HG03571 (cell line): ENCODE measurements around the gene GNGT1.

Source experiments
- ATAC-seq: cut with Tn5 transposase; IDR thresholded peaks from one replicate; pipeline ENCODE4 v1.9.1; 2021; ENCODE audit not compliant: unreplicated experiment

GNGT1 gene

DNA sequence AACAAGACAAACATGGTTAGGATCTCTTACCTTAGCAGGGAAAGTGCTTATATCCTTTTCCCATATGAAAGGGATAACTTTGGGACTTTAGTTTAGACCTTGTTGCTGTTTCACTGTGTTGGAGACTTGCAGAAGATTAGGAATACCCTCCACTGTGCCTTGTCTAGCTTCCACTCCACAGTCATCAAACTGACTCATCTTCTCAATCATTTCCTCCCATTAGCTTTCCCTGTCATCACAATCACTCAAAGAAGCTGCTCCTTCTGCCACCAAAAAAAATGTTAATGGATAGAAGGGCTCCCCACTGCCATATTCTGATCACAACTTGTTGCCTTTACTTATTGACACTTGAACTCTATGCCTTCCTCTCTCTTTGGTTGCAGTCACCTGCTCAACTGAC lies 31.9 kb downstream of the GNGT1 start:
- ATAC-seq = no peak

DNA sequence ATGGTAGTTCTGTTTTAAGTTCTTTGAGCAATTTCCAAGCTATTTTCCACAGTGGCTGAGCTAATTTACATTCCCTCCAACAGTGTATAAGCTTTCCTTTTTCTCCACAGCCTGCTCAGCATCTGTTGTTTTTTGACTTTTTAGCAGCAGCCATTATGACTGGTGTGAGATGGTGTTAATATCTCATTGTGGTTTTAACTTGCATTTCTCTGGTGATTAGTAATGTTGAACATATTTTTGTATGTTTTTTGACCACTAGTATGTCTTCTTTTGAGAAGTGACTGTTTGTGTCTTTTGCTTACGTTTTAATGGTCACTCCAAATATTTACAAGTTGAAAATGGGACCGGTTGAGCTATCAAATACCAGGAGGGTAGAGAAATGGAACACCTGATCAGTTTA lies 35.6 kb downstream of the GNGT1 start:
- ATAC-seq = no peak

DNA sequence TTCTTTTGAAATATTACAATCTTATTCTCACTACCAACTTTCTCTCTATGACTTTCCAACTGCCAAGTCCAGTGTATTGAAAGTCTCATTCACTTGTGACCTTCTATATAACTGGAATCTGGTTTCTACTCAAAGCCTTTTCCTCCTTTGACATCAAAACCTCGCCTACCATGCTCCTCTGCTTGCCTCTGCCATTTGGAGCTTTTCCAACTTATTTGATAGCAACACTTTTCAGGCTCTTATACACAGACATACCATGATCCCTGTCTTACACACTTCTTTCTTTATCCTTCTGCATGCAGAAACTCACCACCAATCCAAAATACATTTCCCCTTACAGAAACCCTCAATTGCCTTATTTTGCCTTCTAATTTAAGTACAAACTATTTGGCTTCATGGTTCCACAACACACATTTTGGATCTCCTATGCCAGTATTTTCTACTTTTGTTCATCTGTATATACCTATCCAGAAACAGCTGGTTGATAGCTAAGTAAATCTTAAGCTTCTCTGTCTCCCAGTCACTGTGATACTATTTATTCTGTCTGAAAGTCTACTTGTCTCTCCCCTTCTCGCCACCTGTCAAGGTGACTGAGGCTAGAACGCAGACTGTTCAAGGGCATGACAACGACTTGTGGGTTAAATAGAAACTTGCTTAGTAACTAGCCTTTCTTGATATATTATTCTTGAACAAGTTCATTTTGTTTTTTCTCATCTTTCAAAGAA lies 37.6 kb downstream of the GNGT1 start:
- ATAC-seq = no peak

DNA sequence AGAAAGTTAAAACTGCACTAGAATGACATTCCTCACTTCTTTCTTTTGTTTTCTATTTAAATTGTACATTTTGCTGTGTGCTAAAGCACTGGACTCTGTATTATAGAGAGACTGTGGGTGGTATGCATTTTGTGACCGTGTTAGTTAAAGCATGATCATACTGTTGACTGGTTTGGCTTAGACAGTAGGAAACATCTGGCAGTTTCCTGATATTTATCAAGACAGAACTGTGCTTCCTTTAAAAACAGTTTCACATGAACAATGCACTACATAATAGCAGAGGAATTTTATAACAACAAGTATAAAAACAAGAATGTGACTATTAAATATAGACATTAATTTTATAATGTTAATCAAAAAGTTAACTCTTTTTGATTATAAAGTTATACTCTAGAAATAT lies 38.3 kb downstream of the GNGT1 start:
- ATAC-seq = no peak

DNA sequence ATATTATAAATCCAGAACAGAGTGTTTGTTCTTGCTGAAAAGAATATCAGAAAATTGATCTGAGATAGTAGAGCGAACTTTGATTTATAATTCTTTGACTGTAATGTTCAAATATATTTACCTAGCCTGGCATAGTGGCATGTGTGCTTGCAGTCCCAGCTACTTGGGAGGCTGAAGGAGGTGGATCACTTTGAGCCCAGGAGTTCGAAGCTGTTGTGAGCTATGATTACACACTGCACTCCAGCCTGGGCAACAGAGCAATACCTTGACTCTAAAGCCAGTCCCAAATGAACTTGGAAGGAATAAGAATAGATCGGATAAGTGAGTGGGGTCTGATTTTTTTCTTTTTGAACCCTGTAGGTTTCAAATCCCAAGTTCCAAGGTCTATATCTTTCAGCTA lies 38.7 kb downstream of the GNGT1 start:
- no peak for ATAC-seq

DNA sequence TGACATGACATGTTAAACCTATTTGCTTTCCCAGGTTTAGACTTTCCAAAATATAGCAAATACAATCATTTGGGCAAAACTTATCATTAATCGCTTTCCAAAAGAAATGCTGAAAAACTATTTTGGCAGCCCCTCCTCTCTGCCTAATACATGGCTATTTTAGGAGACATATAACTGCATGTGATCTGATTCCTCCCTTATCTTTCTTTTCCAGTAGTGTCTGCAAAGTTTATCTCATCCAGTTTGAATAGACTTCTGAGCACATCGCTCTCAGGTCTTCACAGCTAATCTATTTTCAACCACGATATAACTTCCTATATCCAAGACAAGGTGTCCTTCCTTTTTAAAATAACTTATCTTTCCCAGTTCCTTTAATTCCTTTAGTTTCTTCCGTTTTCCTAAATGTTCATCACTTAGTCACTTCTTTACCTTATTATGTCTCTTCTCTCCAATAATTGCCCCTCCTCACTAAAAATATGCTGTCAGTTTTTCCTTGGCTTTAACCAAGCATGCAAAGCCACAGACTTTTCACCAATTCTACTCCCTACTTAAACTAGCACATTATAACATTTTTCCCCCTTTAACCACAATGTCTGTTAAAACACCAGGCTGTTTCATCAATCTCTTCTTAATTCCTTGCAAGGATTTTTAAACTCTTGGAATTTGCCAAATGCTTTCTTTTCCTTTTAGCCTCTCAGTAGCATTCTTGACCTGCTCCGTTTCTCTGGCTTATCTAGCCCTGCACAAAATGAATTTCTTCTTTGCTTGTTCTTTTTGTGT lies 39.6 kb downstream of the GNGT1 start:
- no peak for ATAC-seq

DNA sequence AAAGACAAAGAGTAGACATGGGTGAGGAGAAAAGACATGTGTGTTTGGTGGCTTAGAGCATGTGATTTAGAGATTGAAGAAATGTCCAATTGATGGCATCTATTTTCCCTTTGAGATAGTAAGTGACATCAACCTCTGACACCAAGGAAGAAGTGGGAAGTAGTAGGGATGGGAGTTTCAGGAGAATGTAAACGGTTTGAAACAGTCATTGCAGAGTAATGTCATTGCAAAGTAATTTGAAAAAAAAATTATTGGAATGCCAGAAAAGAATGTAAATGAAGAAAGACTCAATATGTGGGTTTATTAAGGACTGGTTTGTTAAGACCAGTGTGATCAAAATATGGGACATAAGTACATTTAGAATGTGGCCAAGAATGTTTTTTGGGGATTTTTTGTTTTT lies 41.7 kb downstream of the GNGT1 start:
- ATAC-seq = no peak

DNA sequence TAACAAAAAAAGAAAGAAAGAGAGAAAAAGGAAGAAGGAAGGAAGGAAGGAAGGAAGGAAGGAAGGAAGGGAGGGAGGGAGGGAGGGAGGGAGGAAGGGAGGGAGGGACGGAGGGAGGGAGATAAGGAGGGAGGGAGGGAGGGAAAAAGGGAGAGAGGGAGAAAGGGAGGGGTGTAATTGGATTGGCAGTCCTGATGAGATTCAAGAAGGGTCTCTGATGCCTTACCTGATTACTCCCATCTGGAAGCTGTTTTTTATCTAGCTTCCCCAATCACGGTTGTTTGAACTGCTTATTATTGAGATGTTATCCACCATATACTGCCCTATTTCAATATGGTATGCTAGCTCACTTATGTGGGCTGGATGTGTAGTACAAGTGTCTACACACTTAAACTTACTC lies 42.5 kb downstream of the GNGT1 start:
- no peak for ATAC-seq

DNA sequence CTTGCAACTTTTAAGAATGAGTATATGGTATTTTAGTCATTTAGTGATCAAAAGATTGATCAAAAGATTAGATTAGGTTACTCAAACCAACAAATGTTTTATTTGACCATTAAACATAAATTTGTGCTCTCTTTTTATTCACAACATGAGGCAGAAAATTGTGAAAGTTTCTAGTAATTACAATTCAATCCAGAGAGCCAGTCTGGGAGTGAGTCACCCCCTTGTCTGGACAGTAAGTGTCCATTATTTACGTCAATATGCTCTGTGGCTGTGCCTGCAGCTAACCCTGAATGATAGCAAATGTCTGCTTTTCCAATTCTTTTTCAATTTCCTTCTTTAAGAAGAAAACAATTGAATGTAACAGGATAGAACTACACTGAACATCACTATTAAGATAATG lies 43.1 kb downstream of the GNGT1 start:
- no peak for ATAC-seq

DNA sequence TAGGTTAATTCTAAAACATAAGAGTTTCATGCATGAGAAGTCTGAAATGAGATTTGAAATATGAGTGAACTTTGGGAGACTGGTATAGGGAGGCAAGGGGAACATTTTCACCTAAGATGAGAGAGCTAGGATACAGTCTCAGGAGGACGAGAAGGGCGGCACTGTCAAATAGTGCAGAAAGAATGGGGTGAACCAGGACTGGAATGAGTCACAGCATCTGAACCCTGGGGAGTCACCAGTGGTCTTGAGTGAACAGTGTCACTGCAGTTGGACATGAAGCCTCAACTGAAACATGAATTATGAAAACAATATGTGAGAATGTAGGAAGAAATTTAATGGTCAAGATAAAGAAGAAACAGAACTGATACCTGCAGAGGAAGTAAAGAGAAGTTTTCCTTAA lies 48.9 kb downstream of the GNGT1 start:
- ATAC-seq = no peak

DNA sequence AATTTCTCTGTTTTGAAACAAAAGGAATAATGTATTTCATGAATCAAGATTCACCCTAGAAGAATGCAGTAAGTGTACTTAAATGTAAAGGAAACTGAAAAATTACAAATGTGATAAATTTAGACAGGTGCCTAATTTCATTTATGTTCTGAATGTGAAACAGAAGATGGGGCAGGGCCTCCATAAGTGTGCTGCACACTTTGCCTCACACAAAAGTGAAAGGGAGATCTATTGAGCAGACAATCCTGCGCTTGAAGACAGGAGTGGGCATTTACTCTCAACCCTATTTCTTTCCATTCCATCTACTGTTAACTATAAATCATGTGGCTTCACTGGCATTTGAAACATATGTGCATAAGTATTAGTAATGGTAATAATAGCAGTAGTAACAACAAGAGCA lies 51.4 kb downstream of the GNGT1 start:
- no peak for ATAC-seq

DNA sequence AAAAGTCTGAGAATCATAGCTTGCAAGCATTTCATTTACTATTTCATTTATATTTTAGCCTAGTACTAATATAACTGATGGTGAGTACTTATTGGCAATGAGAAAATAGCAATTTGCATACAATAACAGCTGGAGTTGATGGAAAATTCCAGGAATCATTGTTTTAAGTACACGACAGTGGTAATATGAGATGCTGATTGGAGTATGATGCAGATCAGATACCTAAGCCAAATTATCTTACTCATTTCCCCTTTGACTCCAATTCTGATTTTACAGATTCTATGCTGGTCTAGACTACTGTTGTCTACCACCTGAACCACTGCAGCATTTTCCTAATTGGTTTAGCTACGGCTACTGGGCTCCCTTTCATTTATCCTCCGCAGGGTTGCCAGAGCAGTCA lies 51.8 kb downstream of the GNGT1 start:
- no peak for ATAC-seq

DNA sequence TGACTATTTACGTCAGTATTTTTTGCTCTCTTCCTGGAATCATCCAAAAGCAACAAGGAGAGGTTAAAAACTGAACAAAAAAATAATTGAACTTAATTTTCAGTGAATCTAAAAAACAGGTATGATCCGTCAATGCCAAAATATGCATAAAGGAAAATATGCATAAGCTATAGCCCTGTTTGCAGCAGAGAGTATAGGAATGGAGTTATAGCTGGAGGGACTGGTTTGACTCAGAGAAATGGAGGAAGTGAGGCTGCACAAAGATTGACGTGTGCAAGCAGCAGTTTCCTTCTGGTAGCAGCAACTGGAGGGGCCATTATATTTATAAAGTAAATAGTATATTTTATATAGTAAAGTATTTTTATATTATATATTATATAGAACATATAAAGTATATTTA lies 52.3 kb downstream of the GNGT1 start:
- ATAC-seq = no peak
